IMR-90 (cell line): ENCODE data around the gene SERPIND1. TPM values are rescaled to one million over a fixed set of nuclear protein-coding genes. Genes with fewer than 3 reads are reported as not detected.

Experiments used
- ATAC-seq: fragments of 200-7000 bp; cut with Tn5 transposase; 2 replicates; pipeline ENCODE4 v1.9.1; 2020; ENCODE audit warnings: low read depth, mild to moderate bottlenecking, moderate library complexity
- BruUV-seq: library from RNA; stranded (reverse); fragments of 400-500 nt; replicated peaks from 2 replicates; lab custom pipeline; 2021; lab: Mats Ljungman, UMichigan
- CTCF ChIA-PET: fragments of 300-600 bp; formaldehyde crosslinking; extraction: SDS; loops from one replicate; lab custom pipeline; 2021; ENCODE audit warnings: antibody characterized with exemption; lab: Yijun Ruan, JAX
- POLR2A ChIA-PET: fragments of 300-600 bp; sonication (Branson Sonifier 250); formaldehyde crosslinking; loops from one replicate; lab custom pipeline; 2022; ENCODE audit warnings: antibody characterized with exemption; ENCODE audit not compliant: unreplicated experiment; lab: Charles Lee
- DNase-seq: peaks from one replicate; pipeline ENCODE4 v3.0.0; 2013
- H2AFZ ChIP-seq: replicated peaks from 2 replicates; pipeline ENCODE3; 2013; ENCODE audit warnings: low read length, mild to moderate bottlenecking; ENCODE audit not compliant: poor library complexity
- H2AK5ac ChIP-seq: 2 replicates; pipeline ENCODE4 v1.6.1; 2013; ENCODE audit warnings: low read depth, low read length, inconsistent platforms
- H2AK9ac ChIP-seq: replicated peaks from 2 replicates; pipeline ENCODE3; 2013; ENCODE audit warnings: mild to moderate bottlenecking, low read depth, low read length, moderate library complexity; ENCODE audit not compliant: poor library complexity
- H2BK120ac ChIP-seq: 2 replicates; pipeline ENCODE4 v1.6.1; 2013; ENCODE audit warnings: low read depth, low read length, inconsistent platforms
- H2BK15ac ChIP-seq: 3 replicates; pipeline ENCODE4 v1.6.1; 2013; ENCODE audit warnings: low read depth, low read length, inconsistent platforms
- H2BK20ac ChIP-seq: 2 replicates; pipeline ENCODE4 v1.6.1; 2013; ENCODE audit warnings: low read depth, mild to moderate bottlenecking, inconsistent platforms, low read length, moderate library complexity
- H2BK5ac ChIP-seq: 2 replicates; pipeline ENCODE4 v1.6.1; 2013; ENCODE audit warnings: mild to moderate bottlenecking, low read depth, low read length, inconsistent platforms; ENCODE audit not compliant: poor library complexity, severe bottlenecking
- H3K14ac ChIP-seq: replicated peaks from 2 replicates; pipeline ENCODE4 v1.6.1; 2013; ENCODE audit warnings: low read depth, low read length, inconsistent platforms
- H3K18ac ChIP-seq: 2 replicates; pipeline ENCODE4 v1.6.1; 2013; ENCODE audit warnings: low read depth, low read length, control low read depth
- H3K23ac ChIP-seq: 2 replicates; pipeline ENCODE4 v1.6.1; 2013; ENCODE audit warnings: low read depth, low read length, inconsistent platforms
- H3K27ac ChIP-seq: 2 replicates; pipeline ENCODE4 v1.5.1; 2013; ENCODE audit warnings: mild to moderate bottlenecking, control low read depth, low read length; ENCODE audit not compliant: insufficient read depth
- H3K27me3 ChIP-seq: 2 replicates; pipeline ENCODE4 v1.6.1; 2013; ENCODE audit warnings: low read length; ENCODE audit not compliant: control insufficient read depth, insufficient read depth
- H3K36me3 ChIP-seq: 2 replicates; pipeline ENCODE4 v1.6.1; 2013; ENCODE audit warnings: low read length, mixed read lengths; ENCODE audit not compliant: control insufficient read depth, insufficient read depth
- H3K4ac ChIP-seq: 2 replicates; pipeline ENCODE4 v1.6.1; 2013; ENCODE audit warnings: low read depth, low read length, inconsistent platforms
- H3K4me1 ChIP-seq: 2 replicates; pipeline ENCODE4 v1.6.1; 2013; ENCODE audit warnings: low read length, mixed read lengths; ENCODE audit not compliant: control insufficient read depth, insufficient read depth
- H3K4me2 ChIP-seq: 2 replicates; pipeline ENCODE4 v1.6.1; 2013; ENCODE audit warnings: low read depth, mild to moderate bottlenecking, control low read depth, low read length, moderate library complexity
- H3K4me3 ChIP-seq: 2 replicates; pipeline ENCODE4 v1.5.1; 2013; ENCODE audit warnings: low read depth, mild to moderate bottlenecking, control low read depth, low read length, moderate library complexity; ENCODE audit not compliant: insufficient read depth
- H3K56ac ChIP-seq: 2 replicates; pipeline ENCODE4 v1.6.1; 2013; ENCODE audit warnings: low read length, inconsistent platforms; ENCODE audit not compliant: insufficient read depth; ENCODE audit errors: extremely low read depth
- H3K79me1 ChIP-seq, 2 experiments: 2 replicates each; pipeline ENCODE4 v1.6.1; 2013; ENCODE audit warnings: low read length in 2 of 2, inconsistent platforms in 1 of 2, low read depth in 1 of 2
- H3K9ac ChIP-seq: 2 replicates; pipeline ENCODE4 v1.6.1; 2013; ENCODE audit warnings: low read depth, low read length, control low read depth
- H3K9me1 ChIP-seq: 2 replicates; pipeline ENCODE4 v1.6.1; 2013; ENCODE audit warnings: low read length, inconsistent platforms; ENCODE audit not compliant: insufficient read depth
- H3K9me3 ChIP-seq: 2 replicates; pipeline ENCODE4 v1.6.1; 2013; ENCODE audit warnings: low read length; ENCODE audit not compliant: control insufficient read depth, insufficient read depth
- H4K20me1 ChIP-seq: 2 replicates; pipeline ENCODE4 v1.6.1; 2013; ENCODE audit warnings: low read length, inconsistent platforms; ENCODE audit not compliant: insufficient read depth
- H4K5ac ChIP-seq: 2 replicates; pipeline ENCODE4 v1.6.1; 2013; ENCODE audit warnings: mild to moderate bottlenecking, low read depth, low read length, control low read depth
- H4K8ac ChIP-seq, 2 experiments: 2 replicates each; pipeline ENCODE4 v1.6.1; 2013; ENCODE audit warnings: low read depth in 2 of 2, low read length in 2 of 2, control low read depth in 1 of 2, inconsistent platforms in 1 of 2
- H4K91ac ChIP-seq: 2 replicates; pipeline ENCODE4 v1.6.1; 2013; ENCODE audit warnings: low read depth, low read length, inconsistent platforms; ENCODE audit not compliant: insufficient read depth
- CEBPB ChIP-seq: IDR thresholded peaks from 2 replicates; pipeline ENCODE4 v1.6.1; 2012; ENCODE audit warnings: low read depth, low read length, improper control_type of control experiment
- FOS ChIP-seq: fragments of 150-350 bp; IDR thresholded peaks from 2 replicates; pipeline ENCODE4 v1.6.1; 2016; ENCODE audit warnings: low read depth, low read length
- MAFK ChIP-seq: IDR thresholded peaks from 2 replicates; pipeline ENCODE4 v1.6.1; 2012; ENCODE audit warnings: low read depth, low read length, improper control_type of control experiment
- WGBS, 2 experiments: methylation state at CpG; one replicate each; pipeline versions ENCODE4 v1.1.5 to v1.1.7; 2013; ENCODE audit warnings: missing lambda C conversion rate in 2 of 2; ENCODE audit not compliant: insufficient read length in 1 of 2; ENCODE audit errors: extremely low coverage in 2 of 2; 5-methylcytosine and 5-hydroxymethylcytosine counted together
- dilution Hi-C: fragments of 300-500 bp; cut with HindIII; formaldehyde crosslinking; loops from one replicate; pipeline ENCODE4 v1.14.3; 2018; ENCODE audit warnings: low sequenced_read_pairs; ENCODE audit not compliant: unreplicated experiment
- in situ Hi-C: fragments of 300-500 bp; cut with MboI; formaldehyde crosslinking; loops from 3 replicates; pipeline ENCODE4 v1.14.3; 2019; ENCODE audit warnings: low sequenced_read_pairs, inconsistent platforms, mixed read lengths
- intact Hi-C: fragments of 100-400 bp; cut with micrococcal nuclease; formaldehyde crosslinking; loops from 2 replicates; pipeline ENCODE4 v1.10.0; 2022
- polyA plus RNA-seq, 3 experiments: library from polyadenylated mRNA; depleted of rRNA; stranded (reverse); fragments of >200 nt; gene quantifications; 2 replicates each; pipeline ENCODE4 v1.2.3, GENCODE V29; 2012; ENCODE audit warnings: low replicate concordance in 1 of 3
- total RNA-seq: library from RNA; depleted of rRNA; stranded (reverse); fragments of >200 nt; gene quantifications from 2 replicates; pipeline ENCODE4 v1.2.3, GENCODE V29; 2012

Gene SERPIND1
- total and polyA plus RNA-seq, 2 of the 4 experiments (the other 2 are of a cell fraction), result 0.12 TPM; not detected in 1

- H3K9me3 ChIP-seq, result no peaks in the 10 kb centered on the region
- H3K4me3 ChIP-seq, result no peak overlapping the region
- H3K9me1 ChIP-seq, result peaks cover 9% of the 10 kb centered on the region
- peak; percentile 94 for ATAC-seq
- in situ Hi-C loops (no loop called here), intact Hi-C loops (no loop called here), dilution Hi-C loops (no loop called here)
- CTCF ChIA-PET, result interaction anchor here (1.6 kb wide), 1 partner anchor 16 kb away, joined by 4 read pairs; no protein-coding TSS in a partner anchor
- no peaks in the 10 kb centered on the region for H4K20me1 ChIP-seq
- H4K5ac ChIP-seq, result no peak overlapping the region
- H3K56ac ChIP-seq, result no peak overlapping the region
- no peak overlapping the region for H3K9ac ChIP-seq
- 0 out of 4 replicates have a peak, but pooled peaks cover 0 to 5% of the 10 kb centered on the region in 2 experiments for H3K79me1 ChIP-seq
- H3K18ac ChIP-seq, result no peak overlapping the region
- no peaks in the 10 kb centered on the region for H3K27me3 ChIP-seq
- H3K14ac ChIP-seq, result no peak overlapping the region
- no peak overlapping the region for H2AFZ ChIP-seq
- peak; percentile 55 for DNase-seq
- H3K27ac ChIP-seq, result no peak overlapping the region
- no peak overlapping the region for H4K91ac ChIP-seq
- H2BK15ac ChIP-seq, result no peak overlapping the region
- no peak for TF ChIP-seq CEBPB
- TF ChIP-seq FOS, result 0 out of 2 replicates have a peak, but pooled peaks have one; percentile 3
- TF ChIP-seq MAFK, result no peak
- H3K36me3 ChIP-seq, result peaks cover 40% of the 10 kb centered on the region
- H3K23ac ChIP-seq, result no peak overlapping the region
- BruUV-seq, result no TSS peak
- H2AK5ac ChIP-seq, result no peak overlapping the region
- H3K4ac ChIP-seq, result no peak overlapping the region
- WGBS, 2 experiments, result no CpG with 5 or more reads among the region's 2 CpGs
- H2BK20ac ChIP-seq, result no peak overlapping the region
- POLR2A ChIA-PET, result no interaction called here
- no peak overlapping the region for H3K4me2 ChIP-seq
- no peak overlapping the region for H2BK120ac ChIP-seq
- no peak overlapping the region for H4K8ac ChIP-seq
- no peak overlapping the region for H2BK5ac ChIP-seq
- H2AK9ac ChIP-seq, result no peak overlapping the region
- H3K4me1 ChIP-seq, result no peaks in the 10 kb centered on the region
Measured at GRCh38 chr22:20761536-20761935, 12.4 kb upstream of the SERPIND1 start.
